GM19468 (cell line): ENCODE measurements around the gene HECW1.

ENCODE experiments used
- ATAC-seq: cut with Tn5 transposase; IDR thresholded peaks from one replicate; pipeline ENCODE4 v1.9.1; 2021; ENCODE audit warnings: mild to moderate bottlenecking, moderate library complexity, moderate number of reproducible peaks; ENCODE audit not compliant: unreplicated experiment; ENCODE audit errors: extremely low read depth

HECW1 gene

DNA sequence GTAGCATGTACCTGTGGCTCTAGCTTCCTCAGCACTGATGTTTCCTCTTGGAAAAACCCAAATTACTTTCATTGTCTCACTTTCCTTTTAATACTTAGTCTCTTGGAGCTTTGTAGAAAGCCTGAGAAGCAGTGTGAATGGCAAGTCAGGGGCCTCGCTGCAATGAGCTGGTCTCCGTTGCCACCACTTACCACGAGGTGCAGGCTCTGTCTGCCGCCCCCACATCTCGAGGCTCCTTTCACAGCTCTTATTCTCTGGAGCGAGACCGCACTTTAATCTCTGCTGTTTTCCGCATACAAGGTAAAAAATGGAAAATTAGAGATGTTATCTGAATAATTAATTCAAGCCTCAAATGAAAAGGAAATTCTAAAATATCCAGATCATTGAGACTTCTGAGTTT, 186.2 kb downstream of the HECW1 start:
- ATAC-seq = no peak

- ATAC-seq = no peak
Observed at GRCh38 chr7:43300121-43300520, 187.7 kb downstream of the HECW1 start.

GRCh38 chr7:43302211-43302711, 189.8 kb downstream of the HECW1 start:
- ATAC-seq = no peak

DNA sequence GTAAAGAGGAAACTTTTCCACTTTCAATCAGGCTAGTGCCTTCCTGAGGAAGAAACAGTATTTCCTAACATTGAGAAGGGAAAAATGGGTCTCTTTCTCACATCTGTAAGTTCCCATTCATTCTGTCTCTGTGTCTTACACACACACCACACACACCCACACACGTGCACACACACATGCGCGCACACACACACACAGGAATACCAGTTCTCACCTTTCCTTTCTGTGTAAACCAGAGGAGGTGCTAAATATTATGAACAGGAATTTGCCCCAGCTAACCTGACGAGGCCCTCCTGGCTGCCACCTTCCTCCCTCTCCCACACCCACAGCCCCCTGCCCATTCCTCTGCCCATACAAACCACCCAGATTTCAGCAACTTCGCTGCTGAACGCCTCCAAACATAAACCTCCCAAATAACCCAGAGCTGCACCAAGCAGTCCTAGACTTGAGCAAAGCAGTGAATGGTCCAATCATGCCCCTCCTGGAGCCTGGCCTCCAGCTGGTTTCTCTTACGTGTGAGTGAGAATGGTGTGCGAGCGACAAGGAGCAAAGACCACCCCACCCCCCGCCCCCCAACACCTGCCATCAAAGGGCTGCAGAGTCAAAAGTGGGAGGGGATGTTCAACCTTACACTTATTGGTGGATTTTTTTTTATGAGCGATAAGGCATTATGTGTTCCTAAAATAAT, 190.5 kb downstream of the HECW1 start:
- no peak for ATAC-seq

DNA sequence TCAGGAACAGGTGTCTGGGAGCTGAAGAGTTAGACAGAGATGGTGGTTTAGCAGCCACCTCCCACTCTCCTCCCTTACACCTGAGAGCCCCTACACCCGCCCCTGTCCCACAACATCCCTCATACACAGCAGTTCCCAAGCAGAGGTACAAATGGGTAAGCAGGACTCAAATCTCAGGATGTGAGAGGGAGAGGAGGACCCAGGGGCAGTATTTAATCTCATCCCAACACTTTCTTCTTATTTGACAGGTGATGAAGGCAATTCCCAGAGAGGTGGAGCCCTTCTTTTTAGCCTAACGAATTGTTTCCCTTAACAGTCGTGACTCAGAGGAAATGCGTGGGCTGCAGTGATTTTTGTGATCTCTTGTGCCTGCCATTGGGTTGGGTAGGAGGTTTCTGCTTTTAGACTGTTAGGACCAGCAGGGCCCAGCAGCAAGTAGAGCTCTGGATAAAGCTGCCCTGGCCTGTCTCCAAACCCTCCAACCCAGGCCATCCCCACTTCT, 191.3 kb downstream of the HECW1 start:
- no peak for ATAC-seq

- no peak for ATAC-seq
Observed at GRCh38 chr7:43306404-43306803, 194.0 kb downstream of the HECW1 start.

GRCh38 chr7:43307522-43307921, 195.1 kb downstream of the HECW1 start:
- ATAC-seq = no peak

DNA sequence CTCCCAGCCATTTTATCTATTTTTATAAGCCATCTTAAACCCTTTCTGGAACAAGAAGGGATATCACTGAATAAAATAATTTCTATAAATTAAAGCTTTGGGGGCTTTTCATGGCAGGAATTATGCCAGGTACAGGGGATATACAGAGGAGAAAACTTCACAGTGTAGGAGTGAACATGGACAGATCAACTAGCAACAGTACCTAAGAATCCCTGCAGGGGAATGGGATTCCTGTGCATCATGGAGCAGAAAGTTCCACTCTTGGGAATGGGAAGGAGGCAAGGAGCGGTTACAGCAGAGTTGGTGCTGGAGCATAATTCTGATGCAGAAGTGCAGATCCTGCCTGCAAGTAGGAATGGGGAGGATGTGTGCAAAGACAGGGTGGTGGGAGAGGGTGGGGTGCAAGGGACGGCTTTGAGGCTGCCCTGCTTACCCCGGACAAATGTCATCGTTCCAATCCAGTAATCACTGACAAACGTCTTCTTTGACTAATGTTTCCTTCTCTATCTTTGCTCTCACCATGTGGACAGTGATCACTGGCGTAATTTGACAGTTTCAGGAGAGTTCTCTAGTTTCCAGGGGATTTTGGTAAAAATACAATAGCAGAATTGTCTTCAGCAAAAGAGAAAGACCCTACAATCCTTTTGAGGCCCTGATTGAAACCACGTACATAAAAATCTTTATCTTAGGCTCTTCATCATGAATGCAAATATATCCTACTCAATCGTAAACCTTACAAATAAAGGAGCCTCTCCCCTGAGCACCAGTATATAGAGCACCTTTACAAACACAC, 196.7 kb downstream of the HECW1 start:
- ATAC-seq = no peak

- ATAC-seq = no peak
Observed at GRCh38 chr7:43309706-43310022, 197.2 kb downstream of the HECW1 start.

DNA sequence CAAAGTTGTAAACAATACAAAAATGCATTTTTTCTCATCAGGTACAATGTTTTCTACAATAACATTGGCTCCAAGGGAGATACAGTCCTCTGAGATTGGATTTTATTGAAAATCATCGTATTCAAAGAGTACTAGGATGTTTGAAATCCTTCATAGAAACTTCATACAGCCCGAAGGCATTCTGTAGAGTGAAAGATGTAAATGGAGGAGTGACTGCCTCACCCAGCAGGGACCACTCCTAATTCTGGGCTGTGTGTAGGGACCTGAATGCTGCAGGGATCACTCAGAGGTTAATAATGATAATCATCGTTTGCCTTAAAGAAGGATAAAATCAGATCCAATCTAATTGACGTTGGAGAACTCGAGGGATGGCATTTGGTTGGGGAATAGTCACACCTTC, 198.6 kb downstream of the HECW1 start:
- ATAC-seq = no peak

DNA sequence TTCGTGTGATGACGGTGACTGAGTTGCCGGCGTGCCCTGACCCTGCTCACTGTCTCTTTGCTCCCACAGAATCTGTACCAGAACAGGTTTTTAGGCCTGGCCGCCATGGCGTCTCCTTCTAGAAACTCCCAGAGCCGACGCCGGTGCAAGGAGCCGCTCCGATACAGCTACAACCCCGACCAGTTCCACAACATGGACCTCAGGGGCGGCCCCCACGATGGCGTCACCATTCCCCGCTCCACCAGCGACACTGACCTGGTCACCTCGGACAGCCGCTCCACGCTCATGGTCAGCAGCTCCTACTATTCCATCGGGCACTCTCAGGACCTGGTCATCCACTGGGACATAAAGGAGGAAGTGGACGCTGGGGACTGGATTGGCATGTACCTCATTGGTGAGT, 199.2 kb downstream of the HECW1 start:
- no peak for ATAC-seq

GRCh38 chr7:43313628-43314378, 201.4 kb downstream of the HECW1 start:
- ATAC-seq = no peak

- ATAC-seq = no peak
Observed at GRCh38 chr7:43314379-43315158, 202.1 kb downstream of the HECW1 start.

- no peak for ATAC-seq
Observed at GRCh38 chr7:43317075-43317474, 204.6 kb downstream of the HECW1 start.

DNA sequence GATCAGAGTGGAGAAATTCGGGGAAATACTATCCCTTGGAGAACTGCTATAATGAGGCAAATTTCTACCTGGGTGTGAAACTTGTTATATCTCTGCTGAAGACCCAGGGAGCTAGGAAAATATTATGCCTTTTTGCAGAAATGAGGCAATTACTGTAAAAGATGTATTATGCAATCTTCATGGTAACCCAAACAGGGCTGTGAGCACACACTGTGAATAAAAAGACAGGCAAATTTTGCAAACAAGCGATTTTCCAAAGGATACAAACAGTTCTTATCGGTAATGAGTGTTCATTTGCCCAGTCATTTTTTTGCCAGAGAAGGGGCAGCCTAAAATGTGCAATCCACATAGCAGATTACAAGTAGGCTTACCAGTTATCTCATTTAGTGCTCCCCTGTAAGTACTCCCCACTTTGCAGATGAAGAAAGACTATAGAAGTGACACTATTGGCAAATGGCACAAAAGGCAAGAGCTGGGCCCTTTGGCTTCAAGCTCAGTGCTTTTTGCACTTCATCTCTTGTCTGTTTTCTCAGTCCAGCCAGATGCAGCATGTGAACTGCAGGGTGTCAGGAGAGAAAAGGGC, 205.8 kb downstream of the HECW1 start:
- ATAC-seq = no peak

- no peak for ATAC-seq
Observed at GRCh38 chr7:43325595-43325994, 213.1 kb downstream of the HECW1 start.

DNA sequence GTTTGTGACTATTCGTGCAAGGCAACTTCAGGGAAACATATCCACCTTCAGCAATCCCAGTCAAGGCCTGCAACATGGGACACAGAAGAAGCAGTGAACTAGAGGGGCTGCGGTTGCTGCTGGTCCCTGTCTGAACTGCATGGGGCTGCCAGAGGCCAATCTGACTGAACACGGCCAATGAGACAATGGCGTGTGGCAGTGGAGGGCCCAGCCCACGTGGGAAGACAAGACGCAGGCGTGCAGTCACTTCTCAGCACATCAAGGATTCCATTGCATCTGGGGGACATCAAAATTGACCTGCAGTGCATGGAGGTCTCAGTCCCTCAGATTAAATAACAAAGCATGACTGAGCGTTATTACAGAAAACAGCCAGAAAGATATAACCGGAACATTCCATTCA, 215.9 kb downstream of the HECW1 start:
- no peak for ATAC-seq

DNA sequence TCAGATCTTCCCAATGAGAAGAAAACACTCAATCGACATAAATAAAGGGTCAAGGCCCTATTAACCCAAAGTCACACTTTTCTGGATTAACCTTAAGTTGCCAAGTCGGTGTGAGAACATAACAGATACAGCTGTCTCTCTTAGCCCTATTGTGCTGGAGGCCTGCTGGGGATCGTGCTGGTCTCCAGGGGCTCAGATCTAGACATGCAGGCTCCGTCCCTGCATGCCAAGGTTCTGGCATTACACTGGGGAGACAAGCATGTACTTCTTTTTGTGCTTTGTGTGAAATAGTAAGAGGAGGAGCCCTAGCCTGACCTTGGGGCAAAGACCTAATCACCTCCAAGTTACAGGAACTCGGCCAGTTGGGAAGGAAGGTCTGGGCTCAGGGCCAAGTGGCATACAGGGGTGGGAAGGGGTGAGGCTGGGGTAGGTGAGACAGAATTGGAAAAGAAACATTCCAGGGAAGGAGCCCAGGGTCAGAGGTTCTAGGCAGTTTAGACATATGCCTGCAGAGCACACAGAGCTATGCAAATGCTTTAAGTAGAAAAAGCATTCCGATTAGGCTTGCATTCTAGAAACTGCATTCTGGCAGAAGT, 216.4 kb downstream of the HECW1 start:
- no peak for ATAC-seq

DNA sequence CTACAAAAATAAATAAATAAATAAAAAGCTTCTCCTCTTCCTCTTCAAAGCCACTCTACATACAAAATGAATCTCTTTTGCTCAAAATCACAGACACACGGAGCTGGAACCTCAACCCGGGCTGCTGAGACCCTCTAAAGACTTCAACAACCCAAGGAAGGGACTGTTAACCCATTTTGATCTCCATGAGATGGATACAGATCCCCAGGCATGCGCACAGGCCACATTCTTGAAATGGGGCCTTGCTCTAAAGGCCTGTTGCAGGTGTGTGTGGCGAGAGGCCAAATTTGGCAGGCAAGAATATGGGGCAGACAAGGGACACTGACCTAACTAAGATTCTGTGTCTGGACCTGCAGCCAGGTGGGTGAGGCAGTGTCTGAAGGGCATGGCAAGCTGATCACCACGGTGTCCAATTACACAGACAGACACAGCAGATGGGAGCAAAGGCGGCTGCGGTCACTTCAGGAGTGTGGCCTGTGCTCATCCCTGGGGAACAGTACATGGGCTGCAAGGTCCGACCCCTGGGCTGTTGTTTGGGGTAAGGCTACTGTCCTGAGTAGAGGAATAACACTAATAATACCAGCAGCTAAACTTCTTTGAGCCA, 219.8 kb downstream of the HECW1 start:
- ATAC-seq = no peak
